CD4-positive, alpha-beta memory T cell (primary cell): Measurements from ENCODE around the gene AK9. TPM values are rescaled to one million over a fixed set of nuclear protein-coding genes. Genes with fewer than 3 reads are reported as not detected.
"Not testable (repeated sequence)": the region's sequence is repeated elsewhere in the genome, so short reads cannot be mapped to it uniquely, and the experiment has no call there.

Experiments used
- CTCF ChIA-PET: fragments of 350-600 bp; sonication (Branson Sonifier 250); formaldehyde crosslinking; loops from one replicate; lab custom pipeline; 2021; ENCODE audit warnings: inconsistent platforms; ENCODE audit not compliant: partially characterized antibody; lab: Charles Lee
- POLR2A ChIA-PET: fragments of 350-600 bp; sonication (Branson Sonifier 250); formaldehyde crosslinking; loops from one replicate; lab custom pipeline; 2021; ENCODE audit not compliant: partially characterized antibody; lab: Charles Lee
- DNase-seq, 5 donors: peaks; one replicate each; pipeline versions ENCODE4 v3.0.0 to v3.0.0-alpha.2; 2020 to 2022; ENCODE audit warnings: mixed read lengths in 1 of 5
- H3K27ac ChIP-seq: one replicate; pipeline ENCODE4 v1.7.0; 2013; ENCODE audit warnings: low read depth, low read length
- H3K27me3 ChIP-seq: 2 replicates; pipeline ENCODE4 v1.7.0; 2013; ENCODE audit warnings: mild to moderate bottlenecking, low read length, moderate library complexity; ENCODE audit not compliant: insufficient read depth
- H3K36me3 ChIP-seq: 2 replicates; pipeline ENCODE4 v1.7.0; 2013; ENCODE audit warnings: mild to moderate bottlenecking, low read length, moderate library complexity; ENCODE audit not compliant: insufficient read depth
- H3K4me1 ChIP-seq: 2 replicates; pipeline ENCODE4 v1.7.0; 2013; ENCODE audit warnings: mild to moderate bottlenecking, low read length, moderate library complexity; ENCODE audit not compliant: insufficient read depth
- H3K4me3 ChIP-seq, 2 donors: one replicate each; pipeline ENCODE4 v1.7.0; 2013; ENCODE audit warnings: low read length in 2 of 2, mild to moderate bottlenecking in 1 of 2
- H3K9me3 ChIP-seq, 2 donors: one replicate each; pipeline ENCODE4 v1.7.0; 2013; ENCODE audit warnings: low read length in 2 of 2, control low read depth in 1 of 2; ENCODE audit not compliant: control insufficient read depth in 1 of 2
- H3K27ac Mint-ChIP-seq, 7 donors: one replicate each; pipeline ENCODE4 v1.8.0; 2020 to 2021; ENCODE audit warnings: mixed read lengths in 7 of 7, mild to moderate bottlenecking in 6 of 7, inconsistent platforms in 3 of 7, moderate library complexity in 3 of 7
- H3K27me3 Mint-ChIP-seq, 2 donors: one replicate each; pipeline ENCODE4 v1.8.0; 2020 to 2021; ENCODE audit warnings: mixed read lengths in 2 of 2
- H3K36me3 Mint-ChIP-seq, 2 donors: one replicate each; pipeline ENCODE4 v1.8.0; 2020 to 2021; ENCODE audit warnings: mixed read lengths in 2 of 2, inconsistent platforms in 1 of 2, mild to moderate bottlenecking in 1 of 2
- H3K4me1 Mint-ChIP-seq, 4 donors: one replicate each; pipeline ENCODE4 v1.8.0; 2020 to 2021; ENCODE audit warnings: mixed read lengths in 4 of 4, mild to moderate bottlenecking in 1 of 4
- H3K4me3 Mint-ChIP-seq, 8 donors: one replicate each; pipeline ENCODE4 v1.8.0; 2020 to 2021; ENCODE audit warnings: mixed read lengths in 8 of 8, mild to moderate bottlenecking in 7 of 8, moderate library complexity in 6 of 8, inconsistent platforms in 3 of 8
- H3K9me3 Mint-ChIP-seq, 8 donors: one replicate each; pipeline ENCODE4 v1.8.0; 2020 to 2021; ENCODE audit warnings: mixed read lengths in 8 of 8, mild to moderate bottlenecking in 5 of 8, inconsistent platforms in 3 of 8, moderate library complexity in 1 of 8
- intact Hi-C: fragments of 100-400 bp; cut with micrococcal nuclease; formaldehyde crosslinking; loops from one replicate; pipeline ENCODE4 v1.15.1; 2023
- polyA plus RNA-seq, 2 donors: library from polyadenylated mRNA; unstranded; fragments of 300-500 nt; fragmentation: Illumina TruSeq; gene quantifications; one replicate each; pipeline ENCODE4 v1.2.3, GENCODE V29; 2021
- total RNA-seq, 2 experiments: library from RNA; stranded (reverse); gene quantifications; one replicate each; pipeline ENCODE4 v1.2.3, GENCODE V29; 2021

The AK9 gene
- total and polyA plus RNA-seq, 4 experiments from 2014 or later: 5.1 to 18.4 (median 12.5) TPM

GRCh38 chr6:109465772-109466171 lies 225.2 kb downstream of the AK9 start:
- H3K36me3 ChIP-seq: peaks cover 50% of the 10 kb centered on the region
- DNase-seq: no peak
- peaks cover 19% of the 10 kb centered on the region for H3K4me1 ChIP-seq
- CTCF ChIA-PET: interaction anchor here (0.6 to 4.6 kb wide), 3 partner anchors 9 to 1127 kb away, joined by 3 to 29 read pairs (median 3); partner anchors contain the start of gene ZBTB24
- H3K4me3 ChIP-seq: no peak overlapping the region
- no peaks in the 10 kb centered on the region for H3K9me3 ChIP-seq
- no peak overlapping the region for H3K27ac ChIP-seq
- Mint-ChIP-seq H3K4me3 (no peak overlapping the region), H3K27ac (peak overlapping the region in 4 of 7 donors; percentile 9 to 77 (median 58)), H3K4me1 (peaks cover 35 to 60% (median 41%) of the 10 kb centered on the region in 4 donors), H3K36me3 (peaks cover 62 to 81% of the 10 kb centered on the region in 2 donors), H3K9me3 (peaks cover 0 to 3% (median 0%) of the 10 kb centered on the region in 8 donors), H3K27me3 (no peaks in the 10 kb centered on the region)
- POLR2A ChIA-PET: interaction anchor here (1.1 to 2.0 kb wide), 4 partner anchors 9 to 83 kb away, joined by 3 to 7 read pairs (median 4); partner anchors contain the start of genes CD164, SMPD2 and ZBTB24
- intact Hi-C loops: no loop called here
- no peaks in the 10 kb centered on the region for H3K27me3 ChIP-seq

- peak overlapping the region; percentile 2 to 83 (median 63) for H3K27ac Mint-ChIP-seq
- intact Hi-C loops: no loop called here
- H3K36me3 ChIP-seq: peaks cover 28% of the 10 kb centered on the region
- no peaks in the 10 kb centered on the region for H3K9me3 ChIP-seq
- H3K27ac ChIP-seq: no peak overlapping the region
- peaks cover 41 to 65% (median 52%) of the 10 kb centered on the region in 4 donors for H3K4me1 Mint-ChIP-seq
- H3K4me3 ChIP-seq: no peak overlapping the region
- peaks cover 47% of the 10 kb centered on the region for H3K4me1 ChIP-seq
- H3K27me3 ChIP-seq: no peaks in the 10 kb centered on the region
- no peak for DNase-seq
- peaks cover 0 to 3% (median 0%) of the 10 kb centered on the region in 8 donors for H3K9me3 Mint-ChIP-seq
- ChIA-PET CTCF (interaction anchor here (2.2 to 4.6 kb wide), 2 partner anchors 18 to 20 kb away, joined by 12 to 29 read pairs; partner anchors contain the start of gene ZBTB24), POLR2A (interaction anchor here (1.4 to 10.1 kb wide), 2 partner anchors 20 to 29 kb away, joined by 3 to 132 read pairs; partner anchors contain the start of gene ZBTB24)
- no peak overlapping the region for H3K4me3 Mint-ChIP-seq
- H3K27me3 Mint-ChIP-seq: no peaks in the 10 kb centered on the region
- H3K36me3 Mint-ChIP-seq: peaks cover 32 to 47% of the 10 kb centered on the region in 2 donors
Observed at GRCh38 chr6:109461733-109462526, 229.1 kb downstream of the AK9 start.

GRCh38 chr6:109461205-109461604 lies 229.8 kb downstream of the AK9 start:
- H3K27me3 ChIP-seq, H3K4me3 ChIP-seq, H3K9me3 Mint-ChIP-seq, H3K27me3 Mint-ChIP-seq, H3K4me3 Mint-ChIP-seq, H3K27ac ChIP-seq, intact Hi-C loops, DNase-seq, H3K9me3 ChIP-seq: not testable (repeated sequence)
- Mint-ChIP-seq H3K4me1 (peaks cover 47 to 71% (median 56%) of the 10 kb centered on the region in 4 donors), H3K36me3 (peaks cover 32 to 43% of the 10 kb centered on the region in 2 donors), H3K27ac (peak overlapping the region in 6 of 7 donors; percentile 14 to 70 (median 58))
- ChIA-PET POLR2A (interaction anchor here (1.4 to 13.4 kb wide), 3 partner anchors 21 to 78 kb away, joined by 3 to 148 read pairs (median 132); partner anchors contain the start of genes CD164 and ZBTB24), CTCF (interaction anchor here (1.5 to 2.2 kb wide), 3 partner anchors 19 to 30 kb away, joined by 5 to 12 read pairs (median 6); no protein-coding TSS in a partner anchor)
- peaks cover 24% of the 10 kb centered on the region for H3K36me3 ChIP-seq
- peaks cover 55% of the 10 kb centered on the region for H3K4me1 ChIP-seq

GRCh38 chr6:109460161-109460829 lies 230.7 kb downstream of the AK9 start:
- no peaks in the 10 kb centered on the region for H3K9me3 ChIP-seq
- intact Hi-C loops: no loop called here
- ChIA-PET CTCF (interaction anchor here (1.1 to 2.6 kb wide), 8 partner anchors 9 to 579 kb away, joined by 4 to 12 read pairs (median 6); partner anchors contain the start of genes CD164 and ZBTB24), POLR2A (interaction anchor here (1.2 to 13.4 kb wide), 4 partner anchors 11 to 77 kb away, joined by 3 to 148 read pairs (median 68); partner anchors contain the start of genes CD164 and ZBTB24)
- H3K4me1 ChIP-seq: peaks cover 55% of the 10 kb centered on the region
- Mint-ChIP-seq H3K9me3 (peaks cover 0 to 3% (median 0%) of the 10 kb centered on the region in 8 donors), H3K36me3 (peaks cover 28 to 34% of the 10 kb centered on the region in 2 donors), H3K4me3 (no peak overlapping the region), H3K27ac (peak overlapping the region; percentile 48 to 91 (median 75)), H3K27me3 (no peaks in the 10 kb centered on the region), H3K4me1 (peaks cover 39 to 64% (median 50%) of the 10 kb centered on the region in 4 donors)
- H3K27me3 ChIP-seq: no peaks in the 10 kb centered on the region
- DNase-seq: no peak
- no peak overlapping the region for H3K27ac ChIP-seq
- peaks cover 15% of the 10 kb centered on the region for H3K36me3 ChIP-seq
- no peak overlapping the region for H3K4me3 ChIP-seq

DNA sequence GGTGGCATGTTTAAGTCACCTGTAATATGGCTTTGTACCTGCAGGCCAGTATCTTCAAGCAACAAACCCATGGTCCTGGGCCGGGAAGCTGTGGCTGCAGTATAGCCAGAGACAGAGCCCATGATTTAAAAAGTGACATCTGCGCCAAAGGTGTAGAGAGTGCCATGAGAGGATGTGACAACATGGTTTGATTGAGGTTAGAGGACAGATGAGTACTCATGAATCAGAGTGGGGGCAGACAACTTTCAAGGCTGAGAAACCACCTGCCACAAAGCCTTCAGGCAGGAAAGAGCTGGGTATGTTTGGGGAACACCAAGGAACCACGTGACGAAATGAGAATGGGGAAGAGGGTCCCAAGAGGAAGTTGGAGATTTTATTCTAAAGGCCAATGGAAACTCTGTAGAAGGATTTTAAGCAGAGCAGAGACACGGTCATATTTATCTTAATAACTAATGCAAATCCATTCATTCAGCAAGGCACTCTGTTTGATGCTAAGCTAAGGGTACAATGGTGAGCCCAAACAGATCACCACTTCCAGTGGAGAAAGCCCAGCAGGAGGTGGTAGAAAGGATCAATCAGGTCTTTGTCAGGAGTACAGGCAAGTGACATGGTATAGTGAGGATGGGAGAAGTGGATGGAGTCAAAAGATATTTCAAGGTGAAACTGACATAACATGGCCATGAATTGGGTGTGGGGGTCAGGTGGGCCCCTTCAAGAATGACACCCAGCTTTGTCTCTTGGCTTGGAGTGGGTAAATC lies 232.0 kb downstream of the AK9 start:
- Histone ChIP-seq H3K27me3 (no peaks in the 10 kb centered on the region), H3K27ac (peak overlapping the region; percentile 31), H3K9me3 (no peaks in the 10 kb centered on the region), H3K4me1 (peaks cover 49% of the 10 kb centered on the region), H3K36me3 (peaks cover 5% of the 10 kb centered on the region), H3K4me3 (peak overlapping the region in 1 of 2 donors; percentile 11)
- H3K4me3 Mint-ChIP-seq: peak overlapping the region in 3 of 8 donors; percentile 2 to 24 (median 21)
- H3K27ac Mint-ChIP-seq: peak overlapping the region; percentile 51 to 96 (median 89)
- H3K4me1 Mint-ChIP-seq: peaks cover 38 to 66% (median 48%) of the 10 kb centered on the region in 4 donors
- no peaks in the 10 kb centered on the region for H3K27me3 Mint-ChIP-seq
- intact Hi-C loops: loop anchor here (1.0 to 10.0 kb wide), 2 partner anchors 21 to 1356 kb away; partner anchors contain the start of gene CDK19
- peaks cover 20 to 30% of the 10 kb centered on the region in 2 donors for H3K36me3 Mint-ChIP-seq
- POLR2A ChIA-PET: interaction anchor here (1.1 to 13.4 kb wide), 5 partner anchors 9 to 76 kb away, joined by 4 to 220 read pairs (median 132); partner anchors contain the start of genes CD164, PPIL6, SMPD2 and ZBTB24
- CTCF ChIA-PET: interaction anchor here (1.2 to 3.5 kb wide), 4 partner anchors 20 to 271 kb away, joined by 3 to 15 read pairs (median 8); partner anchors contain the start of genes CD164 and ZBTB24
- DNase-seq: peak; percentile 28 to 77 (median 46)
- peaks cover 0 to 3% (median 0%) of the 10 kb centered on the region in 8 donors for H3K9me3 Mint-ChIP-seq

- Histone ChIP-seq H3K27ac (no peak overlapping the region), H3K27me3 (no peaks in the 10 kb centered on the region), H3K36me3 (peaks cover 5% of the 10 kb centered on the region), H3K4me3 (no peak overlapping the region), H3K9me3 (no peaks in the 10 kb centered on the region), H3K4me1 (peaks cover 61% of the 10 kb centered on the region)
- H3K9me3 Mint-ChIP-seq: peaks cover 0 to 3% (median 0%) of the 10 kb centered on the region in 8 donors
- no peaks in the 10 kb centered on the region for H3K27me3 Mint-ChIP-seq
- intact Hi-C loops: loop anchor here (10.0 kb wide), 1 partner anchor 1357 kb away; the partner anchor contains the start of gene CDK19
- peak overlapping the region in 7 of 8 donors; percentile 28 to 78 (median 59) for H3K4me3 Mint-ChIP-seq
- ChIA-PET CTCF (interaction anchor here (1.5 to 8.6 kb wide), 6 partner anchors 15 to 75 kb away, joined by 3 to 70 read pairs (median 10); partner anchors contain the start of genes CD164, PPIL6, SMPD2 and ZBTB24), POLR2A (interaction anchor here (1.0 to 13.4 kb wide), 5 partner anchors 9 to 722 kb away, joined by 3 to 220 read pairs (median 132); partner anchors contain the start of genes CD164, CDC40, PPIL6 and SMPD2)
- H3K4me1 Mint-ChIP-seq: peaks cover 41 to 69% (median 55%) of the 10 kb centered on the region in 4 donors
- DNase-seq: no peak
- peaks cover 16 to 25% of the 10 kb centered on the region in 2 donors for H3K36me3 Mint-ChIP-seq
- H3K27ac Mint-ChIP-seq: peak overlapping the region; percentile 51 to 96 (median 77)
Observed at GRCh38 chr6:109457562-109457996, 233.4 kb downstream of the AK9 start.
